HG02642 (cell line): Measurements from ENCODE around the gene TBC1D30.

Experiments used
- ATAC-seq: cut with Tn5 transposase; IDR thresholded peaks from one replicate; pipeline ENCODE4 v1.9.1; 2021; ENCODE audit warnings: mild to moderate bottlenecking; ENCODE audit not compliant: unreplicated experiment, poor library complexity

TBC1D30 gene

DNA sequence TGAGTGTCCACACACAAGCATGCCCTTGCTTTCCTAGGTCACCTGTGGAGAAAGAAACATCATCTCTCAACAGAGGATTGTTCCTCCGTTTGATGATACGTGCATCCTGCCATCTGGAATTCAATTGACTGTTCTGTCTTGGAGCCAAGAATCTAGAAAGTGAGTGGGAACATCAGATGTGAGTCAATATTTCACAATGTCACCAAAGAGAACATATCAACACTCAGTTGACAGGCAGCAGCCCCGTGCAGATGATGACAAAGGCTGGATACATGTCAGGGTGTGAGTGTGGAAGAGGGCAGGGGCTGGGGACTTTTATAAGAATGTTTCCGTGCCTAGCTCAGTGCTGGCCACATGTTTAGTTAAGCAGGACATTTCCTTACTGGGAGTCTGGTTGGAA, 76.1 kb downstream of the TBC1D30 start:
- no peak for ATAC-seq

DNA sequence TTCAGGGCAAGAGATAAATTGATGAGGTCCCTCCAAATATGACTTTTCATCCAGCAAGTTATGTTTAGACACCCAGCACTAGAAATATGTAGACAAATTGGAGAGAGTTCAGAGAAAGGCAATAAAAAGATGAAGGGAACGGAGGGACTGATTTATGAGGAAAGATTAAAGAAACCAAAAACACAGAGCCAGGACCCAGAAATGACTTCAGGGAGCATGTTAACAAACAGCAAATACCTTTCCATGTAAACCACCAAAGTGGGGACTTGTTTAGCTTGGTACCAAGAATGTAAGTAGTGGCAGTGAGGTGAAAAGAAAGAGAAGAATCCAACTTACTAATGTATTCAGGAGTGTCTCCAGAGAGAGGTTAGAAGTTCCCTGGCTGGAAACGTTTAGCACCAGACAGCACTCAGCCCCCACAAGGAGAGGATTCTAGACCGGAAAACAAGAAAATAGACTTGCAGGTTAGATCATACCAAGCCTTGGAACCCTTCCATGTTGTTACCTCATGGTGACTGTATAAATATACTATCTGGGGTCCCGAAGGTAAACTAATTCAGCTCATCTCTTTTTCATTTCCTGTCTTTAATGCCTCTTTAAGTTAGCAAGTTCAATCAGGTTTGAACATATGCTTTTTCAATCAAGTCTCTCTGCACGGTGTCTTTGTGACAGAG, 79.2 kb downstream of the TBC1D30 start:
- ATAC-seq = no peak

- ATAC-seq = no peak
These were observed 82.7 kb downstream of the TBC1D30 start for GRCh38 chr12:64907097-64907496.

- no peak for ATAC-seq
These were observed 84.7 kb downstream of the TBC1D30 start for GRCh38 chr12:64909124-64909523.

GRCh38 chr12:64911081-64911480, 86.6 kb downstream of the TBC1D30 start:
- ATAC-seq = no peak

- ATAC-seq = no peak
These were observed 87.5 kb downstream of the TBC1D30 start for GRCh38 chr12:64911912-64912311.

DNA sequence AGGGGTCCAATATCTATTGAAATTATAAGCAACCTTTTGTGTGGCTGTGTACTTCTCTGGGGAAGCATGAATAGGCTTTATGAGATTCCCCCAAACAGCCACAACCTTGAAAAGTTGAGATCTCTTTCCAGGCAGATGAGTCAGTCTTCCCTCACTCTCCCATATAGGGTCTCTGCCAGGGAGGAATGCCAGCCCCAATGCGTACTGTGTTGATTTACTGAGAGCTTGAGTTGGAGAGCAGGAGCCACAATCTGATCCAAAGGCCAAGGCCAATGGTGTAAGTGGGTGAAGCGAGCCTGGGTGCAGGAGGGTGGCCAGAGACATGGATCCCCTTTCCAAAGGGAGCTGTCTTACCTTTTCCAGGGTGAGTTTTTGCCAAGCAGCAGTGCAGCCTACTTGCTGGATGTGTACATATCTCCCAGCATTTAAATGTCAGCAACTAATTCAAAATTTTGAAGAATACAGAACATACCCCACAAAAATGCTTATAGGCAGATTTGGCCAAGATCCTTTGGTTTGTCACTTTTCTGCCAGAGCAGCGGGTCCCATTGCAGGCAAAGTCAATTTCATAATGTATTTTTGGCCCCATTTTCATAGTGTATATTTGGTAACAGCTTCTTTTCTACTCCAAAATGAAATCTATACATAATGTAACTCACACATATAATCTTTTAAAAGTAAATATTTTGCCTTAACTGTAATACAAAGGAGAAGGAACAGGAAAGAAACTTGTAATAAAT, 88.2 kb downstream of the TBC1D30 start:
- no peak for ATAC-seq

DNA sequence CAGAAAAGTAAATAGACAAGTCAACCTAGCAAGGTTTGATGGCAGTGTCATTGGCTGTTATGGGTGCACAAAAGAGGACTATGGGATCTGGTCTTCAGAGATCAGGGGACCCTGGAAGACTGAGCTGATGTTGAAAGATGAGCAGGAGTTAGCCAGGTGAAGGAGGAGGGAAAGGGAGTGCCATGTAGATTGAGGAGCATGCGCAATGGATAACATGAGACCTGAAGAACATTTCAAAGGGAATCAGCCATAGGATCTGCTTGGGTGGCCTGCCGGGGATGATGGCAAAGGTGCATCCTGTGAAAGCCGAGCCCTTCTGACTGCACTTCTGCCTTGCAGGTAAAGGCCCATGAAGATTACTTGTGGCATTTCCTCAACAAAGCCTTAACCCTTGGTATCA, 90.8 kb downstream of the TBC1D30 start:
- ATAC-seq = no peak

DNA sequence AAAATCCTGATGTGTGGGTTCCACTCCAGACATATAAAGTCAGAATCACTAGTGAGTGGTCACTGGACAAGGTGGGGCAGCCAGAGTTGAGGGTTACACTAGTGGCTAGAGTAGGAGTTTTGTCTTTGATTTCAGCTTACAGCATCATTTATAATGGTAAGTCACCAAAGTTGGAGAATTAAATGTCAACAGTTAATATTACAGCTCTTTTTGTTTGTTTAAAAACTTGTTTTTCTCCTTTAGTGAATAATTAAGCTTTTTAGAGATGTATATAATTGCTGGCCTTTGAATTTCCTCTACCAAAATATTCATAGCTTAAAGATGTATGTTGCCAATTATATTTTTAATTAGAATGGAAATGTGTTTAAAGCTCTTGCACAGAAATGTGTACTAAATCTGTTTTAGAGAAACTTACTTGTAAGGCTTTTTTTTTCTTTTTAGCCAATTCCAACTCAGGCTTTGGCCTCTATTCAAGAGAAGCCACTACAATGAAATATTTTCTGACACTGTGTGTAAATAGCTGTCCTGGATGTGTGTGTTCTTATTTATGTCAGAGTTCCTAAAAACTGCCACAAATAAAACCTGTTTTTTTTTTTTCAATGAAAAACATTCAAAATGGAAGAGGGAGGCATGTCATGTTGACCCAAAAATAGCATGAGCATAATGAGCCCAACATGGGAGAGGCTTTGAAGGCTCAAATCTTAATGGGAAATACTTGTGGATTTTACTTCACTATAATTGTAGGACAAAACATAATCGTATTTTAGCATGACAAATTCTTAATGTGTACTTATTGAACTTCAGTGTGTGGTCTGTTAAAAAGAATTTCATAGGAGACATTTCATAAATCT, 92.2 kb downstream of the TBC1D30 start:
- ATAC-seq = no peak

GRCh38 chr12:64918344-64918743, 93.9 kb downstream of the TBC1D30 start:
- ATAC-seq = no peak

- no peak for ATAC-seq
These were observed 94.4 kb downstream of the TBC1D30 start for GRCh38 chr12:64918801-64919200.

GRCh38 chr12:64922853-64923252, 98.4 kb downstream of the TBC1D30 start:
- no peak for ATAC-seq

GRCh38 chr12:64923536-64923935, 99.1 kb downstream of the TBC1D30 start:
- no peak for ATAC-seq
